Measurements from ENCODE around the gene PKP2.

The PKP2 gene

DNA sequence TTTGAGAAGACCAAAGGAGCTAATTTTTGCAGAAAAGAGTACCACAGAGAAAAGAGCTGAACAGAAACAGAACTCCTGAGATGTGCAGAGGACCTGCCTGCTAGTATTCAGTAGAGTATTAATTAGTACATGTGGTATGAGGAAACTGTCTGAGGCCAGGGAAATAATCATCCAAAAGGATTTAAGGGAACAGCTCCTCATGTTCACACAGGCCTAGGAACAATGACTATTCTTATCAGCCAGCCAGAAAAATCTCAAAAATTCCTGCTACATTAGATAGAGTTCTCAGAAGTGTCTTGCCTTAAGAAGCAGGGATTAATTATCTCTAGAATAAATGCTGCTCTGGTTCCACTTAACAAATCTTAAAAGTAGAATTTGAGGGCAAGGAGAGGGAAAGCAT lies 36.4 kb downstream of the PKP2 start:
- no peak for DNase-seq

DNA sequence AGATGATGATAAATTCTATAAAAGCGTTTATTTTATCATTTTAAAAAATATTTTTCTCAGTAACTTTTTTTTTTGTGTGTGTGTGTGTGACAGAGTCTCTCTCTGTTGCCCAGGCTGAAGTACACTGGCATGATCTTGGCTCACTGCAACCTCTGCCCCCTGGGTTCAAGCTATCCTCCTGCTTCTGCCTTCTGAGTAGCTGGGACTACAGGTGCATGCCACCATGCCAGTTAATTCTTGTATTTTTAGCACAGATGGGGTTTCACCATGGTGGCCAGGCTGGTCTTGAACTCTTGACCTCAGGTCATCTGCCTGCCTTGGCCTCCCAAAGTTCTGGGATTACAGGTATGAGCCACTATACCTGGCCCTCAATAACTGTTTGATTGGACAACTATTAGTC lies 37.2 kb downstream of the PKP2 start:
- no peak for DNase-seq

DNA sequence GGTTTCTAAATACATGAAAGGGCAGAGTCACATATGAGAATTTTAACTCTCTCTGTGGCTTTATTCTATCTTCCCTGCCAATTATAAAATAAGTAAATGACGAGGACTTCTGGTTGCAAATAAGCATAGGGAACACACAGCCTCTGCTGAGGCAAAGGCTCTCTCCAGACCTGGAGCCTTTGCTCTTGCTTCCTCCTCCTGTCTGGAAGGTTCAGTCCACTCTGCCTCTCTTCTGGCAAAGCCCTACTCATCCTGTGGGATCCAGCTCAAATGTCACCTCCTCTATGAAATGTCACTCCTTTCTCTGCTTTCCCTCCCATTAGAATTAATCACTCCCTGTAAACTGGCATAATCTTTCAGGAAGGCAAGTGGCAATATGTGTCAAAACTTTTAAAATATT lies 41.9 kb downstream of the PKP2 start:
- no peak for DNase-seq

DNA sequence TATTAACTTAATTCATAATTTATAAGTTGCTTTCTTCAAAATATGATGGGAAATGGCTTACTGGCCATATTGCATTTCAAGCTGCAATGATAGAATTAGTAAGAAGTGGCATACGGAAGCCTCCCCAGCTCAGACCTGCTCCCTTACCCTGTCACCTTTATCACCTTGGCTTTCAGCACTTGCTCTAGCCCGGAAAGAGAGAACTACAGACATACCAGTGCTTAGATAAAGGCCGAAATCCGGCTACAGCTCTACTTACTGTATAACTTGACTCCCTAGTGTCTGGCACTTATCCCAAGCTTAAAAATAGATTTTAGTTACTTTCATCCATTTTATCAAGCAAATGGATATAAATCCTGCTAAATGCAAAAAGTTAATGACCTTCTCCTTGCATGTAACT lies 42.5 kb downstream of the PKP2 start:
- no peak for DNase-seq

DNA sequence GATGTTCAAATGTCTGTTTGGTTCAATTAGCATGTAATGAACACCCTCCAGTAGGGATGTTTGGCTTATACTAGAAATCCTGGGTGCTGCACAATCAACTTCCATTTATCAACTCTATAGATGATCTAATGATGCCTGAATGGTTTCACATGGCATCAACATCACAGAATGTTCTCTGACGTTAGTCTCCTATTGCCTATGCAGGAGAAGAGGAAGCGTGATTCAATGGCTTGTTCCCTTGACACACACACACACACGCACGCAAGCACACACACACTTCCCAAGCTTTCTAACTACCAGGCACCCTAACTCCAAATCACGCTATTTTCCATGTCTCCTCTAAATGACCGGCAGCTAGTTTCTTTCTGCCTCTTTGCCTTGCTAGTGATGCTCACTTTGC lies 49.3 kb downstream of the PKP2 start:
- DNase-seq: no peak

DNA sequence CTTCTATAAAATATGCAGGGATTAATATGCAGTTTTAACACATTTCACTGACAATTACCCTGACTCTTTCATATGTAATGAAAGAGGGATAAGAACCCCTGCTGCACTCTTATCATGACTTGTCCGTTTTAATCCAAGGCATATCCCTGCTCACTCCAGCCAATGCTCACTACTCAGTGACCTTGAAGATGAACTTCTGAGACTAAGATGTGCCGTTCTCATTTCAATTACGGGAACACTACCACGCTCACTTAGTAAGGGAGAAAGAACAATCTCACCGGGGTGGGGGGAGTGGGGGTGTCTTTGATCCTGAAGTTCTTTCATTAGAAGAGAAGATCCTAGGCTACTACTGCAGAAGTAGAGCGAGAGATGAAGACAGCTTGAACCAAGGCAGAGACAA lies 50.5 kb downstream of the PKP2 start:
- no peak for DNase-seq

DNA sequence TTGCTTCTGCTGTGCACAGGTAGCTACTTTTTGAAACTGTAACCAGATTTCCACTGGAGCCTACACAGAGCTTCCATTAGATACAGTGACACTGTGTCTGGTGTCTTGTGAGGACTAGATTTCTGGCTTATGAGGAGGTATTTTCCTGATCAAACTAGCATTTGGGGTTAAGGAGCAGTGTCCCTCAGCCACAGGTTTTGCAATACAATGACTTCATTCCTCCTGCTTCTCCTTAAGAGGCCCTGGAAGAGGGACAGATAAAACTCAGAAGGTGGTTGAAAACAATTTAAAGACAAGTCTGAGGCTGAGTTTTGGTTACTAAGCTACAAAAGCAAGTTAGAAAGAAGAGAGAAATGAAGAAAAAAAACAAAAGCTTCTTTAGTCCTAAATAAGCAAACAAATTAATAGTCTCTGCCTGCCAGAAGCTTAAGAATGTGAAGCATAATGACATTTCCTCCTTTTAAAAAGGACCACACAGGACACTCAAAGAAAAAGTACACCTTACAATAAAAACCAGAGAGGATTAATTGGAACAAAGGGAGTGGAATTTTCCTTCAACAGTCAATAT lies 53.0 kb downstream of the PKP2 start:
- DNase-seq: no peak

DNA sequence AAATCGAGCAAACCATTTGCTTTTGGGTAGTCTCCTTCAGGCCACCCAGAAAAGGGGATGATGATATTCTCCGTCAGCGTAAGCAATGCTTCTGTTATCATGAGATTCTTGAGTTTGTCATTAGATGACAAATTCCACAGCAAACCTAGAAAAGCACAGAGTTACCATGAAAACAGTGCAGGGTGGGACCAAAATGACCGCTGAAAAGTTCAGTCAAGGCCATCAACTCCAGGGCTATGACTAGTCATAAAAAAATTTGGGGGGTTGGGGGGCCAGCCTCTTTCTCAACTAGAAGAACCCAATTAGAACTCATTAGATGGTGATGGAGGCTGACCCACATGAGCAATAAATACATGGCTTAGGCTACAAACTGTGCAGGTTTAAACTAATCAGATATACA lies 55.5 kb downstream of the PKP2 start:
- no peak for DNase-seq

DNA sequence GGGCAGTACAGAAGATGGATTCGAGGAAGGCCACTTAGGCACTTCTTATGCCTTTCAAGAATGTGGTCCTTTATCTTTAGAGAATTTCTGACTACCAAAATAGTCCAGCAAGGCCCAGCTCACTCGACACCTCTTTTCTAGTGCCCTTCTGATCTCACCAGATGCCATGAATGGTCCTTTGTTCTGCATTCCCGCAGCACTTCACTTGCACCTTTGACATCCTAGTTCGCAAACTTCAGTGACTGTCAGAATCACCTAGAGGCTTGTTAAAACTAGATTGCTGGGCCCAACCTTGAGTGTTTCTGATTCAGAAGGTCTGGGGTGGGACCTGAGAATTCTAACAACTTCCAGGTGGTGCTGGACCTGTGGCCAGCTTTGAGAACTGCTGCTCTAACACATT lies 56.7 kb downstream of the PKP2 start:
- no peak for DNase-seq

DNA sequence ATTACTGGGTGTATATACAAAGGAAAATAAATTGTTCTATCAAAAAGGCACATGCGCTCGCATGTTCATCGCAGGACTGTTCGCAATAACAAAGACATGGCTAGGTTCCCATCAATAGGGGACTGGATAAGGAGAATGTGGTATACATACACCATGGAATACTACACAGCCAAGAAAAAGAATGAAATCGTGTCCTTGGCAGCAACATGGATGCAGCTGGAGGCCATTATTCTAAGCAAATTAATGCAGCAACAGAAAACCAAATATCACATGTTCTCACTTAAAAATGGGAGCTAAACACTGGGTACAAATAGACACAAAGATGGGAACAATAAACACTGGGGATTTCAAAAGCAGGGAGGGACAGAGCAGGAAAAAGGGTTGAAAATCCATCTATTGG lies 58.6 kb downstream of the PKP2 start:
- no peak for DNase-seq

DNA sequence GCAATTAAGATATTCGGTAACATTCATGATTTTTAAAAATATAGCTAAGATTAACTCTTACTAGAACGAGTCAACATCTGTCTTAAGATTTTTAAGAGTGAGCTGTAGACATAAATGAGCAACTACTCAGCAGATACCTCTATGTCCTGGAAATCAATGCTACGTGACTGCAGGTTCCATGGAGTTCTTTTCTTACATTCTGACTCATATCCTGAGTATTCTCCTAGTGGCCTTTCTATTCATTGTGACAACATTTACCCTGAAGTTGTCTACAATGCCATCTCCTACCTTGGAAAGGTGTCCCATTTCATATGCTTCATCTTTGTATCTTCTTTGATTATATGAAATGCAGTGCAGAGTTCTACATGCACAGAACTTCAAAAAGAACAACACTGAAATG lies 59.9 kb downstream of the PKP2 start:
- no peak for DNase-seq

DNA sequence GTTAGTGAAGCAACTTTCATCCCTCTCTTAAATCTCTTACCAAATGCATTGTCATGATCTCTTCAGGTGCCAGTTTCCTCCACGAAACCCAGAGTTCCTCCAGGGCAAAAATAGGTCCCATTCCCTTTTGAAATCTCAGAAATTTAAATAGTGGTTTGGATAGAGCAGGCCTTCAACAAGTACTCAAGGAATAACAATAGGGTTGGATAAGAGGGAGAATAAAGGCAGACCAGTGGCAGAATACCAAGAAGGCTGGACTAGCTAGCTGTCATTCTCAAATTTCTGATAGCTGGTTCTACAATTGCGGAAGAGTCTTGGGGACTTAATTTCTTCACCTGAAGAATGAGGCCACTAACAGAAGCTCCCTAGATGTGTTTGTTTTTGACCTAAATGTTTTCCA lies 62.5 kb downstream of the PKP2 start:
- DNase-seq: no peak

DNA sequence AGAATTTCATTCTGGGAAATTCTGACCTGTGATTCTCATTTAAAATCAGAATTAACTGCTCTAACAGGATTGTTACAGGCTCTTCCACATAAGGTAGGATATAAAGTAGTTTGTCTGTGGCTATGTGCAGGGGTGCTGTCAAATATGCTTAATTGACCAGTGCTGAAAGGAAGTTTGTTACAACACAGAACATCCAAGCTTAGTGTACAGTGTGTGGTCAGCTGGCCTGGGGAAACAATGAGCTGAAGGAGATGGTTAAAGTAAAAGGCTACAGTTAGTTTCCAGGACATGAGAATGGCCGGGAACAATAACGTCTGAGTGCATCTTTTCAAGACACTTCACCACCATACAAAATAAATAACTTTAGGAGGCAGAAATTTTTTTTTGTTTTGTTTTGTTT lies 68.0 kb downstream of the PKP2 start:
- no peak for DNase-seq

DNA sequence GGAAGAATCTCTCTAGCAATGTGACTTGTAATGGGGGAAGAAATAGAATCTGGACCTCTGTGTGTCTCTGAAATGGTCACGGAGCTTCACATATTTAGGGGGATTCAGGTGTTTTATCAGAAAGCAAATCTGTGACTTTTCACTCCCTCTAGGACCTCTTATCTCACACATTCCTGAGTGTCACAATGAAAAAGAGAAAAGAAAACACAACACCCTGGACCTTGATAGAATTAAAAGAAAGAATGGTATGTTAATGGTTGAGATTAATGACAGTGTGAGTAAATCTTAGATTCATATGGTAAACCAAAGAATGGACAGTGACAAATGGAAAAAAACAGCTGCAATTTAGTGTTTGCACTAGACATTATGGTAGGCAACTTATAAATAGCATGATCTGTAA lies 68.5 kb downstream of the PKP2 start:
- DNase-seq: no peak

DNA sequence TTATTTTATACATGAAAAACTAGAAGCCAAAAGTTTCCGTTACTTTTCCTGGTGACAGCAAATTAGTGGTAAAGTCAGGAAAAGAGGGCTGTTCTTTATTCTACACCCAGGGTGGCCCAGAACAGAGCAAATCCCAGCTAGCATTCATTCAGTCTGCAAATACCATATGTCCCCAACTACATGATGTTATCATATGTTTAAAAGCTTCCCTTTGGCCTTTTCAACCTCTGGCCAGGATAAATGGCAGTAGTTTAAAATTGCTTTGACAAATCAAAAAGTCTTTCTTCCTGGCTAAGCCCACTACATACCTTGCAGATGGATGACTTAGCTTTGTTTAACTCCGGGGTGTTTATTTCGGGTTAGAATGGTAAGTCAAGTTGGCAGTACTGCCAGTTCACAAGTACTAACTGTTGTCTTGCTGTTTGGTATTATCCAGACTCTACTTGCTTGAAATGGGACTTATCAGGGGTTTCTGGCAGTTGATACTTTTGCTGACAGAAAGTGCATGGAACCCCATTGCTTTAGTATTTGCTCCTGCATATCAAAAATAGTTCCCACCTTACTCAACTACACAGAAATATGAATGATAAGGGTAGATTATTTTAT lies 69.7 kb downstream of the PKP2 start:
- DNase-seq: no peak

DNA sequence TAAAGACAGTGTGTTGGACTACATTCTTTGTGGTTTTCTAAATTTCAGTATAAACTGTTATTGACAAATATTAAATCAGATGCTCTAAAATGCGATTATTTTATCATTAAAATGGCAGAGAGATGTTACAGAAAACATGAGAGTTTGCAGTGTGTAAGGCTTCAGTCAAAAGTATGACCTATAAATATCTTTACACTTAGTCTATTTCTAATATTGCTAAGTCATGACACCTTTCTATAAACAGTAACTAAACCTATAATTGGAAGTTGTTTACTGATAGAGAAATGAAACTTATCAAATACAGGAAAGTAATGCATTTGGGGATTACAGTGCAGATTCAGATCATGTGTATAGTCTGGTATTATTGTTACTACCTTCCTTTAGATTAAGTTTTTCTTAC lies 72.0 kb downstream of the PKP2 start:
- no peak for DNase-seq

DNA sequence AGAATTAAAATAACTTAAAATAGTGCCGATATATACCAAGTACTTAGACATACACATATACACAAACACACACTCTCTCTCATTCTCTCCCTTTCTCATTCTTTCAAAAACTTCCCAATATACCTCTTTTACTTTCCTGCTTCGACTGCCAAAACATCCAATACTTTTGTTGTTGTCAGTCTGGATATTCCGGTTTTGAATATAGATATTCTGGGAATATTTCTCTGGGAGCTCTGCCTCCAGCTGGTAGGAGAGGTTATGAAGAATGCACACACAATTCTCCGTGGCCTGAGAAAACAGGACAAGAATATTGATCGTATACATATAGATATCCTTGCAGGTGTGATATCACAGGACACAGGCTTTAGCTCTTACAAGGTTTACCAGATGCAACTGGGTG lies 74.2 kb downstream of the PKP2 start:
- DNase-seq: no peak

DNA sequence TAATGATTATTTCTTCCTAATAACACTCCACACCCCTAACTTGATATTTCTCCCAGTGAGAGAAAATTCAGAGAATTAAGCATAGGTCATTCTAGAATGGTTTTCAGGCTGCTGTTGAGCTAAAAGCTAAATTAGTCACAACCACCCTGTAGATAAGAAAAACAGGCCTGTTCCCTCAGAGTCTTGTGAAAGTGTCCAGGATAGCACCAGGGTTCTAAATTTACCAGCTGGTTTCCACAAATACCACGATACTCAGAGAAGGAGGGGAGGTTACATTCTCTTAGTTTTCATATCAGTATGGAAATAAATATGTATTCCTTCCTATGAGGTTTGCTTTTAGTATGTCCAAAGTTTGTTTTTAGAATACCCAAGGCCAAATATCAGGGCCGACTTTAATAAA lies 74.9 kb downstream of the PKP2 start:
- DNase-seq: no peak

DNA sequence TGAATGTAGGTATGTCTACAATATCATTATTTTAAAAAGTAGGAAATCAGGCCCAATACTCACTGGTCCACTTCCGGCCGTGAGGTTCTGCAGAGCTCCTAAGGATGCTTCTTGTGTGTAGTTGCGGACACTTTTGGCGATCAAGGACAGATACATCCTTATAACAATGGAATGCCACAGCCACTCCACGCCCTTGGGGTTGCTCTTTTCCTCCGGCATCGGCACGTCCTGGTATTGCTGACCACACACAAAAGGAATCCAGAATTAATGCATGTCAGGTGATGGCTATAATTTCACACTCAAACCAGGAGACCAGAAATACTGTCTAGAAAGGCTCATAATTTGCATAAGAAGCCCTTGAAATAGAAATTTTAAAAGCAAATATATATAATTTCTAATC lies 75.3 kb downstream of the PKP2 start:
- no peak for DNase-seq

DNA sequence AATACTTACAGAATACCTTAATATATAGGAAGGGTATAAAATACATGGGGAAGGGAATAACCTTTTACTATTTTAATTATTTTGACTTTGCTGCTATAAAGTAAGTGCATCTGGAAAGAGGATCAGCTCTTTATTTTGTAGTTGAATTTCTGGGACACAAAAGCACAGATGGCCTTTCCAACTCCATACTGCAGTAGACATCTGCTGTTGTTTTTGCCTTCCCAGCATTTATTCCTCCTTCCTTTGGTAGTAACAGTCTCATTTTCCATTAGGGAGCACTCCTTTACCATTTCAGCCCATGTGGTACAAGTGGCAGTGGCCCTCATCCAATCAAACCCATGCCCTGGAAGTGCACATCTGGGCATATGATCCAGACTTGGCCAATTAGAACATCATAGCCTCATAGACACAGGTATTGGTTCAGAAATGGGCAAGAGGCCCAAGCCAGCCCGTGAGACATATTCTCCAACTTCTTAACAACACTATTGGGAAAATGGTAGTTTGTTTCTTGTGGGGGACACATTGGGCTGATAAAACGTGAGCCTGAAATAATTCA lies 76.1 kb downstream of the PKP2 start:
- no peak for DNase-seq

DNA sequence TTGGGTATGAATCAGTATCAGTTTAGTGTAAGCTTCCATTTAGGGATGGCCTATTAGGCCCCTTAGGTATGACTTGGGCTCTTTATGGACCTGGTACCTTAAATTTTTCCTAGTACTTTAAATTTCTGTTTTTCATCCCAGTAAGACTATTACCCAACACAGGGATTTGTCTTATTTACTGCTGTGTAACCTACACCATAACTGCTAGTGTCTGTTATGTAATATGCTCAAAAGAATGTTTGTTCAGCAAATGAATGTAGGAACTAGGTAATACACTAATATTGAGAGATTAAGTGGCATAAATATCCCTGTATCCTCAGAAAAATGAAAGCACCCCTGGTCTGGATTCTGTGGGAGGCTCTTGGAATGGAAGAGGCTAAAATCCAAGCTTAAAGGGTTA lies 77.2 kb downstream of the PKP2 start:
- no peak for DNase-seq

DNA sequence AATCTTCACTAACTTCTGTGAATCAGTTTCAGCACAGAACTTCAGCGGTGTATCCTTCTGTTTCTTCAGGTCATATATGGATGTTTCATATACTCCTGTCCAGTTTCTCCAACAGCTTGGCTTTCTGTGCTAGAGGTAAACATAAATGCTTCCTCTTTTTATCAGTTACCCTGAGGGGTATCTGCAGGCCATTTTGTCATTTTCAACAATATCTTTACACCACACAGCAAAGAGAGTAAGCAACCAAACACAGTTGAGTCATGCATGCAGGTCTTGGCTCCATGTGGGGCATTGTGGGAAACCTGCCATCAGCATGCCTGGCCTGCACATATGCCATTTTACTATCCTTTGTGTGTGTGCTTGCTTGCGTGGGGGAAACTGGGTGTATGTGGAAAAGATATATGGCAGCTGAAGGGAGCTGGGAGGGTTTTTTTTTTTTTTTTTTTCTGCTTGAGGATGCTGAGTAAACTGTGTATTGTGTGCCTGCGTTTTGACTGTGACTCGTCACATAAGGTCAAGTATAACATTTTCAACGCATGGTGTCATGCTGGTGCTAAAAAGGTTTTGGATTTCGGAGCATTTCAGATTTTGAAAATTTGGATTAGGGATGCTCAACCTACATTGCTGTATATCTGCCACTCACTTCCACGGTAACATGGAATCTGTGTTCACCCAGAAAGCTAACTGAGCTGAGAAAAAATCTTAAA lies 84.7 kb downstream of the PKP2 start:
- no peak for DNase-seq

DNA sequence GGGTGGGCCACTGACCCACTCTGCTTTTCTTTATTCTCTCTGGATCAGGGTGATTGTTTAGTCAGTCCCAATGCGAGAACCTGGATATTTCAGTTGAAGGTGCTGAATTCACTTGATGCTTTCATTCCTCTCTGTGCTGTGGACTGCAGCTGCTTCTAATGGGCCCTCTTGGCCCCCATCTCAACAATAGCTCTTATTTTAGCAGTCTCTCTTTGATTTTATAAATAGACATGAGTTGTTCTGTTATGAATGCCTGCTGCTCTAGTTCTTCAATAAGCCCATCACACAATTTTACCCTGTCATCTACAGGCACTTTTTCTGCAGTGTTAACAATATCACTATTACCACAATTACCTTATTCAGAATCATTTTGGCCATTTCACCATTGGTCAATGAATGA lies 86.7 kb downstream of the PKP2 start:
- no peak for DNase-seq

DNA sequence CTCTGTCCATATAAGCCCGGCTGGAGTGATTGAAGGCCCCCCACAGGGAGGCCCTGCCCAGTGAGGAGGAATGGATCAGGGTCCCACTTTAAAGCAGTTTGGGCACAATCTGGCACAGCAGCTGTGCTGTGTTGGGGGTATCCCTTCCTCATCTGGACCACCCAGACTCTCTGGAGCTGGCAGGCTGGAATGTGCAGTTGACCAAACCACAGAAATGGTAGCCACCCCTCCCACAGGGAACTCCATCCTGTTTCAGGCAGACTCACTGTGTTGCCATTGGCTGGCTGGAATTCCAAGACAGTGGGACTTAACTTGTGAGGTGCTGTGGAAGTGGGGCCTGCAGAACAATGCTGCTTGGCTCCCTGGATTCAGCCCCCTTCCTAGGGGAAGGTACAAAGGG lies 87.4 kb downstream of the PKP2 start:
- DNase-seq: no peak

DNA sequence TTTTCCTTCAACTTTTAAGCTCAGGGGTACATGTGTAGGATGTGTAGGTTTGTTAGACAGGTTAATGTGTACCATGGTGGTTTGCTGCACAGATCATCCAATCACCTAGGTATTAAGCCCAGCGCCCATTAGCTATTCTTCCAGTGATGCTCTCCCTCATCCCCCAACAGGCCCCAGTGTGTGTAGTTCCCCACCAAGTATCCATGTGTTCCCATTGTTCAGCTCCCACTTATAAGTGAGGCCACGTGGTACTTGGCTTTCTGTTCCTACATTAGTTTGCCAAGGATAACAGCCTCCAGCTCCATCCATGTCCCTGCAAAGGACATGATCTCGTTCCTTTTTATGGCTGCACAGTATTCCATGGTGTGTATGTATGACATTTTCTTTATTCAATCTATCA lies 92.3 kb downstream of the PKP2 start:
- DNase-seq: no peak
